Neural progenitor cell (in vitro differentiated cells): ENCODE data around the gene CHST3.

Source experiments
- EZH2 ChIP-seq: fragments of 200-600 bp; sonication (generic); IDR thresholded peaks from 2 replicates; pipeline ENCODE4 v1.6.1; 2017; ENCODE audit warnings: antibody characterized with exemption, mild to moderate bottlenecking, moderate library complexity
- TF ChIP-seq, protein P1 (sequence below): fragments of 200-600 bp; sonication (generic); IDR thresholded peaks from 2 replicates; pipeline ENCODE4 v1.5.1; 2017; ENCODE audit warnings: antibody characterized with exemption, mild to moderate bottlenecking

DNA sequence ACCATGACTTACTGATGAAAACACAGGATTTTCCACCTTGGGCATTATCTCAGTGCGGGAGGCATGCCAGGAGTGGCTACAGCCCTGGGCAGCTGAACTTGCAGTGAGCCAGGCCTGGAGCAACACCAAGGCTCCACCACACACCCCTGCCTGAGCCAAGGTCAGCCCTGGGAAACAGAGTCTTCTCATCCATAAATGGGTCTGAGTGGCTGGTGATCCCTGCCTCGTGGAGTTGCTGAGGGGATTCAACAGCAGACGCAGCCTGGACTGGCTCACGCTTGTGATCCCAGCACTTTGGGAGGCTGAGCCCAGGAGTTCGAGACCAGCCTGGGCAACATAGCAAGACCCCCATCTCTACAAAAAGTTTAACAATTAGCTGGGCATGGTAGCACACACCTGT lies 91.9 kb downstream of the CHST3 start:
- TF ChIP-seq, protein P1, sequence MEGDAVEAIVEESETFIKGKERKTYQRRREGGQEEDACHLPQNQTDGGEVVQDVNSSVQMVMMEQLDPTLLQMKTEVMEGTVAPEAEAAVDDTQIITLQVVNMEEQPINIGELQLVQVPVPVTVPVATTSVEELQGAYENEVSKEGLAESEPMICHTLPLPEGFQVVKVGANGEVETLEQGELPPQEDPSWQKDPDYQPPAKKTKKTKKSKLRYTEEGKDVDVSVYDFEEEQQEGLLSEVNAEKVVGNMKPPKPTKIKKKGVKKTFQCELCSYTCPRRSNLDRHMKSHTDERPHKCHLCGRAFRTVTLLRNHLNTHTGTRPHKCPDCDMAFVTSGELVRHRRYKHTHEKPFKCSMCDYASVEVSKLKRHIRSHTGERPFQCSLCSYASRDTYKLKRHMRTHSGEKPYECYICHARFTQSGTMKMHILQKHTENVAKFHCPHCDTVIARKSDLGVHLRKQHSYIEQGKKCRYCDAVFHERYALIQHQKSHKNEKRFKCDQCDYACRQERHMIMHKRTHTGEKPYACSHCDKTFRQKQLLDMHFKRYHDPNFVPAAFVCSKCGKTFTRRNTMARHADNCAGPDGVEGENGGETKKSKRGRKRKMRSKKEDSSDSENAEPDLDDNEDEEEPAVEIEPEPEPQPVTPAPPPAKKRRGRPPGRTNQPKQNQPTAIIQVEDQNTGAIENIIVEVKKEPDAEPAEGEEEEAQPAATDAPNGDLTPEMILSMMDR, result no peak
- TF ChIP-seq EZH2, result no peak
